Spleen (tissue), 11 donors: Measurements from ENCODE around the gene RARS1. TPM values are rescaled to one million over a fixed set of nuclear protein-coding genes. Genes with fewer than 3 reads are reported as not detected.

ENCODE experiments used
- DNase-seq: peaks from one replicate; pipeline ENCODE4 v3.0.0-alpha.2; 2020
- H3K27ac ChIP-seq, 8 donors: fragments of 200-600 bp; sonication (generic) in 7 of 8; 1 replicate in 4 of 8; 2 replicates in 4 of 8; pipeline versions ENCODE4 v1.5.0 to v1.8.0; 2016 to 2021; ENCODE audit warnings: inconsistent platforms in 4 of 8, mild to moderate bottlenecking in 4 of 8, moderate library complexity in 1 of 8
- H3K27me3 ChIP-seq, 7 donors: fragments of 200-600 bp; sonication (generic) in 6 of 7; replicated peaks in 1 of 7; 1 replicate in 4 of 7; 2 replicates in 3 of 7; pipeline versions ENCODE4 v1.5.0 to v1.8.0; 2016 to 2021; ENCODE audit warnings: inconsistent platforms in 3 of 7, mild to moderate bottlenecking in 1 of 7
- H3K36me3 ChIP-seq, 6 donors: fragments of 200-600 bp; sonication (generic) in 5 of 6; 1 replicate in 4 of 6; 2 replicates in 2 of 6; pipeline versions ENCODE4 v1.5.0 to v1.8.0; 2016 to 2021; ENCODE audit warnings: inconsistent platforms in 2 of 6
- H3K4me1 ChIP-seq, 6 donors: fragments of 200-600 bp; sonication (generic) in 5 of 6; 1 replicate in 3 of 6; 2 replicates in 3 of 6; pipeline versions ENCODE4 v1.5.0 to v1.8.0; 2016 to 2021; ENCODE audit warnings: inconsistent platforms in 3 of 6
- H3K4me3 ChIP-seq, 8 donors: fragments of 200-600 bp; sonication (generic) in 7 of 8; 1 replicate in 4 of 8; 2 replicates in 4 of 8; pipeline versions ENCODE4 v1.5.0 to v1.8.0; 2016 to 2021; ENCODE audit warnings: inconsistent platforms in 4 of 8, mild to moderate bottlenecking in 4 of 8, moderate library complexity in 2 of 8
- H3K9me3 ChIP-seq, 8 donors: fragments of 200-600 bp; sonication (generic) in 7 of 8; 1 replicate in 4 of 8; 2 replicates in 4 of 8; pipeline versions ENCODE4 v1.5.0 to v1.8.0; 2016 to 2021; ENCODE audit warnings: inconsistent platforms in 4 of 8
- POLR2A ChIP-seq, 3 donors: fragments of 450-650 bp; IDR thresholded peaks; one replicate each; pipeline ENCODE4 v1.5.1; 2017; ENCODE audit warnings: antibody characterized with exemption in 3 of 3, mild to moderate bottlenecking in 1 of 3
- POLR2AphosphoS5 ChIP-seq, 3 donors: sonication (generic); formaldehyde crosslinking; IDR thresholded peaks; one replicate each; pipeline ENCODE4 v1.5.1; 2017; ENCODE audit warnings: antibody characterized with exemption in 3 of 3
- WGBS, 5 donors: extraction: QIAGEN DNeasy Blood & Tissue Kit in 3 of 5; methylation state at CpG; one replicate each; pipeline versions ENCODE4 v1.1.5 to v1.1.7; 2013 to 2018; 5-methylcytosine and 5-hydroxymethylcytosine counted together
- intact Hi-C: fragments of 100-400 bp; cut with DNase I; formaldehyde crosslinking; loops from one replicate; pipeline ENCODE4 v1.15.0; 2023; ENCODE audit warnings: low total_unique reads
- polyA plus RNA-seq, 3 donors: library from polyadenylated mRNA; stranded (reverse); fragments of 200-250 nt; gene quantifications; one replicate each; pipeline ENCODE4 v1.2.1, GENCODE V29; 2013
- total RNA-seq, 7 donors: library from RNA; depleted of rRNA in 3 of 7; stranded (reverse); fragments of >200 nt in 3 of 7; fragmentation: NEBNext Ultra II Directional in 4 of 7; extraction: Animal tissue kit (Norgen Biotek cat#: 25700) in 4 of 7; gene quantifications; one replicate each; pipeline versions ENCODE4 v1.1.0 to v1.2.1, GENCODE V29; 2016 to 2021
- TF ChIP-seq, protein P1 (sequence below), 11 experiments: fragments of 200-600 bp in 7 of 11; fragments of 450-650 bp in 4 of 11; sonication (generic) in 4 of 11; IDR thresholded peaks in 8 of 11; conservative IDR thresholded peaks in 3 of 11; 1 replicate in 7 of 11; 2 replicates in 4 of 11; pipeline versions ENCODE4 v1.4.0 to v1.8.0; 2016 to 2021; ENCODE audit warnings: antibody characterized with exemption in 11 of 11, inconsistent platforms in 4 of 11, mild to moderate bottlenecking in 1 of 11
- donor health status: healthy with polysubstance abuse.
- donor health status: DM: no; HTN: no; CAD: no; lungs with moderate emphysema.
- donor health status: DM: no; HTN: no; CAD: no.
- donor health status: Bipolar disorder and iron deficiency.
- donor health status: healthy.
- donor health status: DM: no; HTN: no; CAD: no.
- donor health status: DM: yes; HTN: yes; CAD: no.

Gene RARS1
- total and polyA plus RNA-seq, 10 donors, result 24.2 to 75.5 (median 60.2) TPM

DNA sequence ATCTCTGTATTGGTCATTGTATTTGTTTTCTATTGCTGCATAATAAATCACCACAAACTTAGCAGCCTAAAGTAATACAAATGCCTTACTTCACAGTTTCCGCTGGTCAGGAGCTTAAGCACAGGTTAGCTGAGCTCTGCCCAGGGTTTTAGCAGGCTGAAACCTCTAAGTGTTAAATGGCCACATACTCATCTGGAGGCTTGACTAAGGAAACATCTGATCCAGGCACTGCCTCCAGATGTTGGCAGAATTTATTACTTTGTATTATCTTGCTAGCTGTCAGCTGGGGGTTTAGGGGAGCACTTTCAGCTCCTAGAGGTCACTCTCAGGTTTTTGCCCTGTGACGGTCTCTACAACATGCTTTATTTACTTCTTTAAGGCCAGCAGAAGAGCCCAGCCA is 23.2 kb upstream of the RARS1 start:
- TF ChIP-seq POLR2A (IDR thresholded peaks at IDR 0.05), result no peak
- no peaks in the 10 kb centered on the region for H3K4me1 ChIP-seq
- intact Hi-C loops, result no loop called here
- H3K27ac ChIP-seq, result no peak overlapping the region
- peaks cover 0 to 3% (median 0%) of the 10 kb centered on the region in 8 donors for H3K9me3 ChIP-seq
- no peaks in the 10 kb centered on the region for H3K27me3 ChIP-seq
- H3K36me3 ChIP-seq, result no peaks in the 10 kb centered on the region
- DNase-seq, result no peak
- WGBS, 5 donors, result 86 to 96% (median 94%) methylated on average over 2 of the region's 2 CpGs
- no peak overlapping the region for H3K4me3 ChIP-seq

DNA sequence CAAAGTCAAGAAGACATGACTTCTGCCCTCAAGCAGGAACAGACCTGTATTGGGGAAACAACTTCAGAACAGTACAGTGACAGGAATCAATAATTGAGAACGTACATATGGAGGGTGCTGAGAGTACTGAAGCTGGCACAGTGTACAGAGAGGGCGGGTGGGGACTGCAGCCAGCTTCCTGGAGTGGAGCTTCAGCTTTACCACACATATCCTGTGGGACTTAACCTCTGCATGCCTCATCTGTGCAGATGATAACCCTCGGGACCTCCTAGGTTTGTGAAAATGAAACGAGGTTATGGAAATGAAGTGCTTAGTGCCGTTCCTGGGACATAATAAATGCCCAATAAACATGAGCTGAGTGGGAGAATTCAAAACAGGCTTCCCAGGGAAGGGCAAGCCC is 22.1 kb upstream of the RARS1 start:
- intact Hi-C loops, result no loop called here
- 18 to 33% (median 27%) methylated on average over 5 of the region's 5 CpGs for WGBS, 5 donors
- TF ChIP-seq POLR2AphosphoS5 (IDR thresholded peaks at IDR 0.05), result no peak
- no peak for TF ChIP-seq POLR2A (IDR thresholded peaks at IDR 0.05)
- TF ChIP-seq, protein P1, sequence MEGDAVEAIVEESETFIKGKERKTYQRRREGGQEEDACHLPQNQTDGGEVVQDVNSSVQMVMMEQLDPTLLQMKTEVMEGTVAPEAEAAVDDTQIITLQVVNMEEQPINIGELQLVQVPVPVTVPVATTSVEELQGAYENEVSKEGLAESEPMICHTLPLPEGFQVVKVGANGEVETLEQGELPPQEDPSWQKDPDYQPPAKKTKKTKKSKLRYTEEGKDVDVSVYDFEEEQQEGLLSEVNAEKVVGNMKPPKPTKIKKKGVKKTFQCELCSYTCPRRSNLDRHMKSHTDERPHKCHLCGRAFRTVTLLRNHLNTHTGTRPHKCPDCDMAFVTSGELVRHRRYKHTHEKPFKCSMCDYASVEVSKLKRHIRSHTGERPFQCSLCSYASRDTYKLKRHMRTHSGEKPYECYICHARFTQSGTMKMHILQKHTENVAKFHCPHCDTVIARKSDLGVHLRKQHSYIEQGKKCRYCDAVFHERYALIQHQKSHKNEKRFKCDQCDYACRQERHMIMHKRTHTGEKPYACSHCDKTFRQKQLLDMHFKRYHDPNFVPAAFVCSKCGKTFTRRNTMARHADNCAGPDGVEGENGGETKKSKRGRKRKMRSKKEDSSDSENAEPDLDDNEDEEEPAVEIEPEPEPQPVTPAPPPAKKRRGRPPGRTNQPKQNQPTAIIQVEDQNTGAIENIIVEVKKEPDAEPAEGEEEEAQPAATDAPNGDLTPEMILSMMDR (IDR thresholded peaks at IDR 0.05 in 8 of 11, conservative IDR thresholded peaks at IDR 0.05 in 3 of 11), result no peak

DNA sequence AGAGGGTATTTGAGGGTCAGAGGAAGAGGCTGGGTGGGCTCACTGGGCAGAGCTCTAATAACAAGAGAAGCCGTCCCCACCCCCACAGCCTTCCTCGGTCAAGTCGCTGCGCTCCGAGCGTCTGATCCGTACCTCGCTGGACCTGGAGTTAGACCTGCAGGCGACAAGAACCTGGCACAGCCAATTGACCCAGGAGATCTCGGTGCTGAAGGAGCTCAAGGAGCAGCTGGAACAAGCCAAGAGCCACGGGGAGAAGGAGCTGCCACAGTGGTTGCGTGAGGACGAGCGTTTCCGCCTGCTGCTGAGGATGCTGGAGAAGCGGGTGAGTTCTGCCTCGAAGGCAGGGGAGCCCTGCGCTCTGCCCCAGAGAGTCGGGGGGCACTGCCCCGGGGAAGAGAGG is 21.6 kb upstream of the RARS1 start:
- H3K9me3 ChIP-seq, result no peaks in the 10 kb centered on the region
- no peaks in the 10 kb centered on the region for H3K4me1 ChIP-seq
- TF ChIP-seq POLR2A (IDR thresholded peaks at IDR 0.05) (no peak), POLR2AphosphoS5 (IDR thresholded peaks at IDR 0.05) (no peak)
- TF ChIP-seq, protein P1 (IDR thresholded peaks at IDR 0.05 in 8 of 11, conservative IDR thresholded peaks at IDR 0.05 in 3 of 11), result no peak
- DNase-seq, result peak; percentile 61
- intact Hi-C loops, result no loop called here
- no peak overlapping the region for H3K4me3 ChIP-seq
- H3K27me3 ChIP-seq, result no peaks in the 10 kb centered on the region
- WGBS, 5 donors, result 85 to 94% (median 91%) methylated on average over 20 of the region's 20 CpGs
- no peak overlapping the region for H3K27ac ChIP-seq
- no peaks in the 10 kb centered on the region for H3K36me3 ChIP-seq

More for the DNA sequence above, 22.1 kb upstream of the RARS1 start:
- no peak for DNase-seq
- Histone ChIP-seq H3K27me3 (no peaks in the 10 kb centered on the region), H3K4me1 (no peaks in the 10 kb centered on the region), H3K9me3 (no peaks in the 10 kb centered on the region), H3K27ac (no peak overlapping the region), H3K4me3 (no peak overlapping the region), H3K36me3 (no peaks in the 10 kb centered on the region)

DNA sequence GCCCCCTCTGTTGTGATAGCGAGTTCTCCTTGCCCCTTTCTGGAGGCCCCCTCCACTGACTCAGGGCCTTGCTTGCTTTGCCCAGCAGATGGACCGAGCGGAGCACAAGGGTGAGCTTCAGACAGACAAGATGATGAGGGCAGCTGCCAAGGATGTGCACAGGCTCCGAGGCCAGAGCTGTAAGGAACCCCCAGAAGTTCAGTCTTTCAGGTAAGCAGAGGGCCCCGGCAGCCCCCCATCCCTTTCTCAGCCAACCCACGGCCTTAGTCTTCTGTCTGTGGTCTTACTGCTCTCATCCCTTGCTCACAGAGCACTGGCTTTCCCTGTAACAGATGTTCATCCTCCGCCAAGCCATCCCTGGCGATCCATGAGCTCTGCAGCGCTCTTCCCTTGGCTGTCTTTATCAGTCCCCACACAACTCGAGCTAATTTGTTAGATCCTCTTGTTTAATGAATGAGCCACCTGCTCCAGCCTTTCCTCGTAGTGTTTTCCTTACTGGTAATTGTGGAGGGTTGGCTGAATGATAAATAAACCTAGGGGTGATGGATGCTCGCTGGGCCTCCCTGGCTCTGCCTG is 18.4 kb upstream of the RARS1 start:
- intact Hi-C loops, result no loop called here
- Histone ChIP-seq H3K4me1 (no peaks in the 10 kb centered on the region), H3K9me3 (no peaks in the 10 kb centered on the region), H3K36me3 (no peaks in the 10 kb centered on the region), H3K27me3 (no peaks in the 10 kb centered on the region), H3K4me3 (no peak overlapping the region), H3K27ac (no peak overlapping the region)
- DNase-seq, result peak; percentile 54
- 73 to 89% (median 80%) methylated on average over 11 to 12 of the region's 12 CpGs for WGBS, 5 donors
- TF ChIP-seq, protein P1 (IDR thresholded peaks at IDR 0.05 in 8 of 11, conservative IDR thresholded peaks at IDR 0.05 in 3 of 11), result no peak
- no peak for TF ChIP-seq POLR2A (IDR thresholded peaks at IDR 0.05)
- no peak for TF ChIP-seq POLR2AphosphoS5 (IDR thresholded peaks at IDR 0.05)

DNA sequence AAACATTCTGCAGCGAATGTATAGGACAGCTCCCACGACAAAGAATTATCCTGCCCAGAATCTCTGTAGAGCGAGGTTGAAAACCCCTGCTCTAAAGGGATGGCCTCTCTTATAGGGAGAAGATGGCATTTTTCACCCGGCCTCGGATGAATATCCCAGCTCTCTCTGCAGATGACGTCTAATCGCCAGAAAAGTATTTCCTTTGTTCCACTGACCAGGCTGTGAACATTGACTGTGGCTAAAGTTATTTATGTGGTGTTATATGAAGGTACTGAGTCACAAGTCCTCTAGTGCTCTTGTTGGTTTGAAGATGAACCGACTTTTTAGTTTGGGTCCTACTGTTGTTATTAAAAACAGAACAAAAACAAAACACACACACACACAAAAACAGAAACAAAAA is 17.4 kb upstream of the RARS1 start:
- Histone ChIP-seq H3K4me1 (no peaks in the 10 kb centered on the region), H3K27ac (no peak overlapping the region), H3K36me3 (no peaks in the 10 kb centered on the region), H3K4me3 (no peak overlapping the region), H3K27me3 (no peaks in the 10 kb centered on the region), H3K9me3 (no peaks in the 10 kb centered on the region)
- 83 to 91% (median 87%) methylated on average over 8 of the region's 8 CpGs for WGBS, 5 donors
- intact Hi-C loops, result no loop called here
- DNase-seq, result no peak
- no peak for TF ChIP-seq POLR2AphosphoS5 (IDR thresholded peaks at IDR 0.05)
- no peak for TF ChIP-seq POLR2A (IDR thresholded peaks at IDR 0.05)
- TF ChIP-seq, protein P1 (IDR thresholded peaks at IDR 0.05 in 8 of 11, conservative IDR thresholded peaks at IDR 0.05 in 3 of 11), result no peak
